ENCODE measurements around the gene RNMT.

Gene RNMT

DNA sequence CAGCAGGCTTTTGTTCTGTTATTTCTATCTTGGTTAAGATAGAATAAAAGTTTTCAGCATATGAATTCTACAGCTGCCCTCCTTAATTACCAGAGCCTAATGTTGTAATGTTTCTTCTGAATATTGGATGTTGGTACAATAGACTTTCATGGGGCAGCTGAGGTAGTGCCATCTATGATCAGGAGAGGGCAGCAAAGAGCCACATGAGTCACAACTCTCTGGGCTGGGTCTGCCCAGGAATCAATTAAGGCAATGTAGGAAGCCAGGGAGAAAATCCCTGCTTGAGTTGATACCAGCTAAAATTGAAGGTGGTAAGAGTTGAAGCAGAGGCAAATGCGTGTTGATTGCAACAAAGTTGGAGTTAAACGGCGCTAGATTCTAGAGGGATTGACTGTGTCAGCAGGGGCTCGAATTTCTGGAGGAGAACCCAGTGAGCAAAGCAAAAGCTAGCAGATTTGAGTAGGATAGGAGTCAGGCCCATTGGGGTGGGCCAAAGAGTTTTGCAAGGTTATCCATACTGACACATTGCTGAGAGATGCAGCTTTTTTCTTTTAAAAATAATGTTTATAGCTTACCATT lies 86.9 kb downstream of the RNMT start:
- DNase-seq (ENCODE audit: low read depth), result peak; percentile 36

All from stimulated activated CD4-positive, alpha-beta T cell treated with anti-CD3 and anti-CD28 coated beads, Interleukin-2, amount 100 ng/mL, for 4 hours (primary cell).